K562 (cell line): ENCODE results near the gene MBD1. TPM values are rescaled to one million over a fixed set of nuclear protein-coding genes. Genes with fewer than 3 reads are reported as not detected.
A peak's percentile ranks its signal among the peaks of the same experiment; 100 is the strongest.

Experiments used
- BRF1 ChIP-seq: IDR thresholded peaks from 3 replicates; pipeline ENCODE4 v1.6.1; 2011; ENCODE audit warnings: borderline replicate concordance, mild to moderate bottlenecking; ENCODE audit not compliant: insufficient read length; ENCODE audit errors: extremely low read depth
- HCFC1 ChIP-seq: IDR thresholded peaks from 2 replicates; pipeline ENCODE4 v1.6.1; 2012; ENCODE audit warnings: low read depth, low read length, improper control_type of control experiment
- HSF4 ChIP-seq: fragments of 250-450 bp; sonication (Bioruptor Pico); IDR thresholded peaks from 2 replicates; pipeline ENCODE4 v2.1.2; 2022; ENCODE audit warnings: mild to moderate bottlenecking, moderate library complexity, borderline replicate concordance
- JUNB ChIP-seq: fragments of 450-650 bp; formaldehyde crosslinking; conservative IDR thresholded peaks from 2 replicates; pipeline ENCODE4 v1.4.0; 2020; ENCODE audit warnings: mild to moderate bottlenecking
- MCM7 ChIP-seq, 2 experiments: fragments of 450-650 bp; IDR thresholded peaks; 2 replicates each; pipeline ENCODE4 v1.6.1; 2016 to 2018
- MYNN ChIP-seq, 2 experiments: sonication (generic); formaldehyde crosslinking in 1 of 2; IDR thresholded peaks; 2 replicates each; pipeline versions ENCODE4 v1.5.0 to v1.6.1; 2016 to 2020; ENCODE audit warnings: antibody characterized with exemption in 1 of 2, missing genetic modification reagents in 1 of 2
- NR4A1 ChIP-seq, 2 experiments: fragments of 250-450 bp in 1 of 2; fragments of 450-650 bp in 1 of 2; sonication (Bioruptor Pico) in 1 of 2; IDR thresholded peaks; 2 replicates each; pipeline versions ENCODE4 v1.4.0 to v1.6.1; 2016 to 2020; ENCODE audit warnings: mild to moderate bottlenecking in 2 of 2, missing compliant biosample characterization in 1 of 2, missing genetic modification characterization in 1 of 2, moderate library complexity in 1 of 2
- PML ChIP-seq: IDR thresholded peaks from 2 replicates; pipeline ENCODE4 v1.6.1; 2012; ENCODE audit warnings: low read length, inconsistent platforms
- PTRF ChIP-seq: fragments of 450-650 bp; IDR thresholded peaks from 2 replicates; pipeline ENCODE4 v1.6.1; 2016; ENCODE audit warnings: mild to moderate bottlenecking, missing genetic modification characterization, missing compliant biosample characterization
- RNF2 ChIP-seq: sonication (generic); IDR thresholded peaks from 2 replicates; pipeline ENCODE4 v1.6.1; 2016
- SNRNP70 ChIP-seq: fragments of 200-400 bp; formaldehyde crosslinking; optimal IDR thresholded peaks from 2 replicates; pipeline ENCODE3; 2017; ENCODE audit warnings: low read depth, low read length
- TBP ChIP-seq: optimal IDR thresholded peaks from 2 replicates; pipeline ENCODE3; 2011; ENCODE audit warnings: low read depth, low read length, improper control_type of control experiment
- TSC22D4 ChIP-seq: fragments of 450-650 bp; IDR thresholded peaks from 2 replicates; pipeline ENCODE4 v1.6.1; 2016; ENCODE audit warnings: missing genetic modification characterization, missing biosample characterization, control low read depth
- U2AF2 ChIP-seq: fragments of 200-400 bp; formaldehyde crosslinking; optimal IDR thresholded peaks from 2 replicates; pipeline ENCODE3; 2017; ENCODE audit warnings: low read depth, mild to moderate bottlenecking, low read length
- ZNF133 ChIP-seq: fragments of 250-450 bp; sonication (Bioruptor Pico); IDR thresholded peaks from 2 replicates; pipeline ENCODE4 v1.4.0; 2020; ENCODE audit warnings: mild to moderate bottlenecking
- ZNF165 ChIP-seq: fragments of 250-450 bp; sonication (Bioruptor Pico); IDR thresholded peaks from 2 replicates; pipeline ENCODE4 v1.4.0; 2020; ENCODE audit warnings: borderline replicate concordance
- ZNF253 ChIP-seq: fragments of 250-450 bp; sonication (Bioruptor Pico); conservative IDR thresholded peaks from 2 replicates; pipeline ENCODE4 v1.6.1; 2021; ENCODE audit warnings: mild to moderate bottlenecking
- polyA plus RNA-seq, 8 experiments: library from polyadenylated mRNA; depleted of rRNA in 4 of 8; stranded (reverse) in 5 of 8; unstranded in 3 of 8; fragments of >200 nt; fragmentation: Nextera tagmentation in 2 of 8; fragmentation: Illumina TruSeq in 1 of 8; extraction: Ambion mirVana in 2 of 8; extraction: Trizol in 1 of 8; gene quantifications; 2 replicates each; pipeline versions ENCODE4 v1.2.1 to v1.2.3, GENCODE V29; 2011 to 2014; ENCODE audit warnings: inconsistent platforms in 1 of 8, missing spikeins in 1 of 8
- total RNA-seq, 7 experiments: library from RNA; depleted of rRNA in 6 of 7; stranded (reverse); fragments of >200 nt in 6 of 7; fragmentation: Illumina TruSeq in 2 of 7; extraction: Trizol in 2 of 7; gene quantifications; 2 replicates each; pipeline versions ENCODE4 v1.2.1 to v1.2.3, GENCODE V29; 2011 to 2021; ENCODE audit warnings: low replicate concordance in 1 of 7
- TF ChIP-seq, protein P1 (sequence below), 2 experiments: fragments of 450-650 bp in 1 of 2; sonication (generic) in 1 of 2; formaldehyde crosslinking; conservative IDR thresholded peaks; 2 replicates each; pipeline versions ENCODE4 v1.4.0 to v1.8.1; 2020 to 2022; ENCODE audit warnings: mild to moderate bottlenecking in 1 of 2, missing genetic modification reagents in 1 of 2
- TF ChIP-seq, protein P2 (sequence below), 2 experiments: fragments of 150-350 bp in 1 of 2; IDR thresholded peaks; 2 replicates each; pipeline ENCODE4 v1.6.1; 2012 to 2016; ENCODE audit warnings: low read depth in 2 of 2, low read length in 2 of 2, mild to moderate bottlenecking in 1 of 2, moderate library complexity in 1 of 2
- TF ChIP-seq, protein P3 (sequence below): fragments of 250-450 bp; sonication (Bioruptor Pico); IDR thresholded peaks from 2 replicates; pipeline ENCODE4 v1.9.0; 2021; ENCODE audit warnings: mild to moderate bottlenecking, inconsistent platforms
- TF ChIP-seq, protein P4 (sequence below): fragments of 250-450 bp; sonication (Bioruptor Pico); IDR thresholded peaks from 2 replicates; pipeline ENCODE4 v1.4.0; 2020; ENCODE audit warnings: borderline replicate concordance

Gene MBD1
- total and polyA plus RNA-seq, 9 of the 15 experiments (the other 6 are each of a cell fraction or from before 2014, with no cell fraction given) = 3.0 to 59.7 (median 31.7) TPM

DNA sequence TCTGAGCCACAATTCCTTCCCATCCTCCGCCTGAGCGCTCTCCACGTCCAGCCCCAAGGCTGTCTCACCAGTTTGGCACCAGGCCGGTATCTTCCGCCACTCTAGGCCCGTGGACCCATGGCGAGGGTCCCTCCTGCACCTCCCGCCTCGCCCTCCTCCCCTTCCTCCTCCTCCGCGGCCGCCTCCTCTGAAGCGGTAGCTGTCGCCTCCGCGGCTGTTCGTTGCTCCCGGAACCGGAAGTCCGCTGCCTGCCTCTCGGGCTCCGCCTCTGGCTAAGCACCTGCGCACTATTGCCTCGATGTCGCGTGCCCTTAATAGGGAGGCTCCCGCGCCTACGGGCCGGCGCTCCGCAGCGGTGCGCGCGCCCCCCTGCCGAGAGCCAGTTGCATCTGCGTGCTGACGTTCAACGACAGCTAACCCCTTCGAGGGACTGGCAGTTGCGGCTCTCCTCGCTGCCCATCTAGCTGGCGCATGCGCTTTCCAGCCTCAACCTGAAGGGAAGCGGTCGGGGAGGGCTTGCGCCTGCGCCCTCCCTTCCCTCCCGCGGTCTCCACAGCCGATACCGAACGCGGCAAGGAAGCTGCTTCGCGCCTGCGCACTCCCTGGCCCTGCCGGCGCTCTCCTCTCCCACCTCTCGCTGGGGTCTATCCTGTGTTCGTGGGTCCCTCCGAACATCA, at the start of gene MBD1 (continued):
- TF ChIP-seq TSC22D4 (tag) = no peak
- TF ChIP-seq JUNB (CRISPR knock-in tag) = no peak
- no peak for TF ChIP-seq SNRNP70
- TF ChIP-seq BRF1 = no peak
- TF ChIP-seq, protein P1, sequence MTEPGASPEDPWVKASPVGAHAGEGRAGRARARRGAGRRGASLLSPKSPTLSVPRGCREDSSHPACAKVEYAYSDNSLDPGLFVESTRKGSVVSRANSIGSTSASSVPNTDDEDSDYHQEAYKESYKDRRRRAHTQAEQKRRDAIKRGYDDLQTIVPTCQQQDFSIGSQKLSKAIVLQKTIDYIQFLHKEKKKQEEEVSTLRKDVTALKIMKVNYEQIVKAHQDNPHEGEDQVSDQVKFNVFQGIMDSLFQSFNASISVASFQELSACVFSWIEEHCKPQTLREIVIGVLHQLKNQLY (CRISPR knock-in tag; conservative IDR thresholded peaks at IDR 0.05) = no peak
- TF ChIP-seq ZNF253 (CRISPR knock-in tag) = no peak
- TF ChIP-seq PTRF (tag) = no peak
- peak; percentile 51 for TF ChIP-seq TBP
- TF ChIP-seq RNF2 = no peak
- TF ChIP-seq MYNN (IDR thresholded peaks at IDR 0.05) = no peak
- TF ChIP-seq MYNN (CRISPR knock-in tag; IDR thresholded peaks at IDR 0.05) = no peak
- TF ChIP-seq ZNF165 = no peak
- TF ChIP-seq, protein P2, sequence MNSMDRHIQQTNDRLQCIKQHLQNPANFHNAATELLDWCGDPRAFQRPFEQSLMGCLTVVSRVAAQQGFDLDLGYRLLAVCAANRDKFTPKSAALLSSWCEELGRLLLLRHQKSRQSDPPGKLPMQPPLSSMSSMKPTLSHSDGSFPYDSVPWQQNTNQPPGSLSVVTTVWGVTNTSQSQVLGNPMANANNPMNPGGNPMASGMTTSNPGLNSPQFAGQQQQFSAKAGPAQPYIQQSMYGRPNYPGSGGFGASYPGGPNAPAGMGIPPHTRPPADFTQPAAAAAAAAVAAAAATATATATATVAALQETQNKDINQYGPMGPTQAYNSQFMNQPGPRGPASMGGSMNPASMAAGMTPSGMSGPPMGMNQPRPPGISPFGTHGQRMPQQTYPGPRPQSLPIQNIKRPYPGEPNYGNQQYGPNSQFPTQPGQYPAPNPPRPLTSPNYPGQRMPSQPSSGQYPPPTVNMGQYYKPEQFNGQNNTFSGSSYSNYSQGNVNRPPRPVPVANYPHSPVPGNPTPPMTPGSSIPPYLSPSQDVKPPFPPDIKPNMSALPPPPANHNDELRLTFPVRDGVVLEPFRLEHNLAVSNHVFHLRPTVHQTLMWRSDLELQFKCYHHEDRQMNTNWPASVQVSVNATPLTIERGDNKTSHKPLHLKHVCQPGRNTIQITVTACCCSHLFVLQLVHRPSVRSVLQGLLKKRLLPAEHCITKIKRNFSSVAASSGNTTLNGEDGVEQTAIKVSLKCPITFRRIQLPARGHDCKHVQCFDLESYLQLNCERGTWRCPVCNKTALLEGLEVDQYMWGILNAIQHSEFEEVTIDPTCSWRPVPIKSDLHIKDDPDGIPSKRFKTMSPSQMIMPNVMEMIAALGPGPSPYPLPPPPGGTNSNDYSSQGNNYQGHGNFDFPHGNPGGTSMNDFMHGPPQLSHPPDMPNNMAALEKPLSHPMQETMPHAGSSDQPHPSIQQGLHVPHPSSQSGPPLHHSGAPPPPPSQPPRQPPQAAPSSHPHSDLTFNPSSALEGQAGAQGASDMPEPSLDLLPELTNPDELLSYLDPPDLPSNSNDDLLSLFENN (IDR thresholded peaks at IDR 0.05; ENCODE audit: low read depth in 2 of 2, low read length in 2 of 2) = 0 out of 4 replicates have a peak, but pooled peaks of 1 of the 2 experiments have one; percentile 47
- TF ChIP-seq NR4A1 (CRISPR knock-in tag; IDR thresholded peaks at IDR 0.05) = no peak
- TF ChIP-seq NR4A1 (tag; IDR thresholded peaks at IDR 0.05) = no peak
- TF ChIP-seq PML = peak; percentile 36; the same call in 1 of the 2 replicates
- TF ChIP-seq, protein P3, sequence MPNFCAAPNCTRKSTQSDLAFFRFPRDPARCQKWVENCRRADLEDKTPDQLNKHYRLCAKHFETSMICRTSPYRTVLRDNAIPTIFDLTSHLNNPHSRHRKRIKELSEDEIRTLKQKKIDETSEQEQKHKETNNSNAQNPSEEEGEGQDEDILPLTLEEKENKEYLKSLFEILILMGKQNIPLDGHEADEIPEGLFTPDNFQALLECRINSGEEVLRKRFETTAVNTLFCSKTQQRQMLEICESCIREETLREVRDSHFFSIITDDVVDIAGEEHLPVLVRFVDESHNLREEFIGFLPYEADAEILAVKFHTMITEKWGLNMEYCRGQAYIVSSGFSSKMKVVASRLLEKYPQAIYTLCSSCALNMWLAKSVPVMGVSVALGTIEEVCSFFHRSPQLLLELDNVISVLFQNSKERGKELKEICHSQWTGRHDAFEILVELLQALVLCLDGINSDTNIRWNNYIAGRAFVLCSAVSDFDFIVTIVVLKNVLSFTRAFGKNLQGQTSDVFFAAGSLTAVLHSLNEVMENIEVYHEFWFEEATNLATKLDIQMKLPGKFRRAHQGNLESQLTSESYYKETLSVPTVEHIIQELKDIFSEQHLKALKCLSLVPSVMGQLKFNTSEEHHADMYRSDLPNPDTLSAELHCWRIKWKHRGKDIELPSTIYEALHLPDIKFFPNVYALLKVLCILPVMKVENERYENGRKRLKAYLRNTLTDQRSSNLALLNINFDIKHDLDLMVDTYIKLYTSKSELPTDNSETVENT (CRISPR knock-in tag) = no peak
- TF ChIP-seq U2AF2 = no peak
- TF ChIP-seq HSF4 (CRISPR knock-in tag) = no peak
- TF ChIP-seq HCFC1 = peak; percentile 65
- TF ChIP-seq, protein P4, sequence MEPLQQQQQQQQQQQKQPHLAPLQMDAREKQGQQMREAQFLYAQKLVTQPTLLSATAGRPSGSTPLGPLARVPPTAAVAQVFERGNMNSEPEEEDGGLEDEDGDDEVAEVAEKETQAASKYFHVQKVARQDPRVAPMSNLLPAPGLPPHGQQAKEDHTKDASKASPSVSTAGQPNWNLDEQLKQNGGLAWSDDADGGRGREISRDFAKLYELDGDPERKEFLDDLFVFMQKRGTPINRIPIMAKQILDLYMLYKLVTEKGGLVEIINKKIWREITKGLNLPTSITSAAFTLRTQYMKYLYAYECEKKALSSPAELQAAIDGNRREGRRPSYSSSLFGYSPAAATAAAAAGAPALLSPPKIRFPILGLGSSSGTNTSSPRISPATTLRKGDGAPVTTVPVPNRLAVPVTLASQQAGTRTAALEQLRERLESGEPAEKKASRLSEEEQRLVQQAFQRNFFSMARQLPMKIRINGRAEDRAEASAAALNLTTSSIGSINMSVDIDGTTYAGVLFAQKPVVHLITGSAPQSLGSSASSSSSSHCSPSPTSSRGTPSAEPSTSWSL = no peak
- TF ChIP-seq MCM7 (IDR thresholded peaks at IDR 0.05) = no peak
- no peak for TF ChIP-seq ZNF133 (CRISPR knock-in tag)
